Stimulated activated CD8-positive, alpha-beta memory T cell treated with anti-CD3 and anti-CD28 coated beads, Interleukin-12 subunit alpha, Interleukin-12 subunit beta, amount 100 ng/mL, for 24 hours (primary cell): ENCODE data around the gene ADGRA1.
"Not testable (repeated sequence)": the region's sequence is repeated elsewhere in the genome, so short reads cannot be mapped to it uniquely, and the experiment has no call there.

Source experiments
- DNase-seq: peaks from one replicate; pipeline ENCODE4 v3.0.0-alpha.2; 2020; ENCODE audit errors: extremely low read depth

ADGRA1 gene, protein sequence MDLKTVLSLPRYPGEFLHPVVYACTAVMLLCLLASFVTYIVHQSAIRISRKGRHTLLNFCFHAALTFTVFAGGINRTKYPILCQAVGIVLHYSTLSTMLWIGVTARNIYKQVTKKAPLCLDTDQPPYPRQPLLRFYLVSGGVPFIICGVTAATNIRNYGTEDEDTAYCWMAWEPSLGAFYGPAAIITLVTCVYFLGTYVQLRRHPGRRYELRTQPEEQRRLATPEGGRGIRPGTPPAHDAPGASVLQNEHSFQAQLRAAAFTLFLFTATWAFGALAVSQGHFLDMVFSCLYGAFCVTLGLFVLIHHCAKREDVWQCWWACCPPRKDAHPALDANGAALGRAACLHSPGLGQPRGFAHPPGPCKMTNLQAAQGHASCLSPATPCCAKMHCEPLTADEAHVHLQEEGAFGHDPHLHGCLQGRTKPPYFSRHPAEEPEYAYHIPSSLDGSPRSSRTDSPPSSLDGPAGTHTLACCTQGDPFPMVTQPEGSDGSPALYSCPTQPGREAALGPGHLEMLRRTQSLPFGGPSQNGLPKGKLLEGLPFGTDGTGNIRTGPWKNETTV

DNA sequence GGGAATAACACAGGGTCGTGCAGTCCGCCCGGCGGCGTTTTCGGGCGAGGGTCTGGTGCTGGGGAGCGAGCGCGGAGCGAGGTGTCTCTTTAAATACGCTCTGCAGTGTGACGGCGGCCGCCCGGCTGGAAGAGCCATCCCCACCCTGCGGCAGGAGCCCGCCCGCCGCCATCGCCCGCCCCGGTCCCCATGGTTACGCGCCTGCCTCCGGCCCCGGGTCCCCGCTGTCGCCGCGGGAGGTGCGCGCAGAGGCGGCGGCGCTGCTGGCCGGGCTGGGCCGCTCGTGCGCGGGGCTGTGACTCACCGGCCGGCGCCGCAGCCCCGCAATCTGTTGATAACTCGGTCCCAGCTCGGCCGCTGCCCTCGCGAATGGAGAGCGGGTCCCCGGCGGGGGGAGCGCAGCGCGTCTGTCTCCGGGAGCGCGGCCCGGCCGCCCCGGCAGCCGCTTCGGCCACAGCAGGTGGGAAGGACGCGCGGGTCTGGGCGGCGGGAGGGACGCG lies at the start of gene ADGRA1:
Gene ADGRA1, plus strand, starts transcription at position 246 of the 500 bp plus-strand sequence. CDS start 986 bp downstream, outside the sequence.
- DNase-seq = no peak

DNA sequence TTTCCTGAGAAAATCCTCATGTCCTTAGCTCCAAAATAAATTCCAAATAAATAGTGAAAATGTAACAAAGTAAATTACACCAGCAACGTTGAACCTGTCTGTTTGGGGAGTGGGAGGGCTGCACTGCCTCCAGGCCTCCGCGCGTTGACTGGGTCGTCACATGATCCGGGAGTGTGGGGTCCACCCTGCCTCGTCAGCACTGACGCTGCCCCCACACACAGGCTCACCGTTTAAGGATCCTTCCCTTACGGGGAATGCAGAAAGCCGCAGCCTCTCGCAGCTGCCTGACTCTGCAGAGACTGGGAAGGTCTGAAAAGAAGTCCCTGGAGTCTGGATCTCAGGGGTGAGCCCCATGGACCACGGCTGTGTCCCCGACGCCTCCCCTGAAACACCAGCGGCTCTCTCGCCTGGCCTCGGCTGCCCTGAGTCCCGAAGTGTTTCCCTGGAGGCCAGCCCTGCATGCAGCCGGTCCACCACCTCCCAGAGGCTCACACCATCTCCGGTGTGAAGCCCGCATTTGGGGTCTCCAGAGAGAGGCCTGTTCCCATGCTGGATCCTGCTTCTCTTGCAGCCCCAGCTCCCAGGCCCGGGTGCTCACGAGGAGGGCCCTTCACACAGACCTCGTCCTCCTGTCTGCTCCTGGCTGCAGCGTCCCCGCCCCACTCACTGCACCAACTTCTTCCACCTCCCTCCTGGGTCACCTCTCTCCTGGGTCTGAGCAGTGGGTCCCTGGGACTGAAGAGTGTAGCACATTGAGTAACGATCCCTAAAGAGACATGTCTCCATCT lies 49.5 kb upstream of the ADGRA1 start:
- DNase-seq = no peak

DNA sequence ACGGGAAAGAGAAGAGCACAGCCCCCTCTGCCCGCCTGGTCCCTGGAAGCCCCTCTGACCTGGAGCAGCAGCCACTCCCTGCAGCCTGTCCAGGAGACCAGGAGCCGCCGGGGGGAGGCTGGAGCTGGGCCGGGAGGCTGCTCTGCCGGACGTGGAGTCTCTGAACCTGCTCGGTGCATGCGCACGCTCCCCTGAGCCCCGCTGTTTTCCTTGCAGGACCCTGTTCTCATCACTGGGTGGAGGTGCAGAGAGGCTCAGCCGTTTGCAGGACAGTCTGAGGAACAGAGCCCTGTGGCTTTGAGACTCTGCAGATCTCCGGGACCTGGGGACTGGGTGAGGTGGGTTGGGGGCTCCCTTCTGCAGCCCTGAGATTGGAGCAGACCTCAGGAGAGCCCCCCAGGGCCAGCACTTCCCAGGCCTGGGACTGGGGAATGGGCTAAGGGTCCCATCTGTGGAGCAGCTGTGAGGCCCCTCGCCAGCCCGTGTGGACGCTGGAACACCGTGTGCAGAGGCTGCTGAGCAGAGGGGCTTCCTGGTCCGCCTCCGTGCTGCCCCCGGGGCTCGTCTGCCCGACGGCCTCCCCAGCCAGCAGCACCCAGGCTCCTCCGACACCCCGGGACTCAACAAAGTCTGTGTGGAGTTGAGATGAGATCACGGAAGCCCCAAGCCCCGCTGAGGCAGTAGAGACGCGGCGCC lies 48.5 kb upstream of the ADGRA1 start:
- no peak for DNase-seq

DNA sequence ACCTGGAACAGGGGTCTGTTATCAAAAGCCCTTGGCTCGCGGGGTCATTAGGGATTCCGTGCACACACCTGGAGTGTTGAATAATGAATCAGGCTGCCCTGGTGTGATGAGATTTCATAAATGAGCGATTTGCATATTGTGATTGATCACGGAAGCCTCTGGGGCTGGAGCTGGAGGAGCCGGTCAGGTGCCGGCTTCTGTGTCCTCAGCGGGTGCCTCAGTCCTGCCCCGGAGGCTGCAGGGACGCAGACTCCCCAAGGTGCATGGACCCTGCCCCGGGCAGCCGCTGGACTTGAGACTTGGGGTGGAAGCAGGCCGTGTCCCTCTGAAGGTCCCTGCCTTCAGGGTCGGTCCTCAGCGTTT lies 47.9 kb upstream of the ADGRA1 start:
- DNase-seq = no peak

DNA sequence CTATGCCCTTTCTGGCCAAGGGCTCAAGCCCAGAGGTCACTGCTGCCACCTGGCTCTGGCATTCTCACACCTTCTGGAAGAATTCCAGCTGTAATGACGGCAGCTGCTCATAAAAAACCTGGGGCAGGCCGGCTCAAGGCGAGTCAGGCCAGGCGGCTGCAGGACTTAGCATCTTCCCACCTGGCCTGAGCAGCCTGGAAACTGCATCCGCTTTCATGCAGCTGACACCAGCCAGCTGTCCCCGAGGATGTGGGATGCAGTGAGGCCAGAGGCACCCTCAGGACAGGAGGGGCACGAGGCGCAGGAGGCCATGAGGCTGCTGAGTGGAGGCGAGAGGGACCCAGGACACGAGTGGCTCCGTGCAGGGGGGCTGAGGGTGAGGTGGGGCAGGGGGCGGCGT lies 47.5 kb upstream of the ADGRA1 start:
- no peak for DNase-seq

DNA sequence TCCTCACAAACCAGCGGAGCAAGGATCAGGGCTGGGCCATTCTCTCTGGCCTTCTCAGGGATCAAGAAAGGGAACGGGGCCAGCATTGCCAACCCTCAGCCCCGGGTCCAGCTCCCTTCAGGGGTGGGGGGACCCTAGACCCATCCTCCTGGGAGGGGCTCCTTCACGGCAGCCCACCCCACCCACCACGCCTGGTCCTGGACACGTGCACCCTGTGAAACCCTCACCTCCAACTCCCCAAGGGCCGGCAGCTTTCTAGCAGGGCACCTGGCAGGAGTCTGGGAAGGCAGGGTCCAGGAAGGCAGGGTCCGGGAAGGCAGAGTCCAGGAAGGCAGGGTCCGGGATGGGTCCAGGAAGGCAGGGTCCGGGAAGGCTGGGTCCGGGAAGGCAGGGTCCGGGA lies 46.6 kb upstream of the ADGRA1 start:
- no peak for DNase-seq

DNA sequence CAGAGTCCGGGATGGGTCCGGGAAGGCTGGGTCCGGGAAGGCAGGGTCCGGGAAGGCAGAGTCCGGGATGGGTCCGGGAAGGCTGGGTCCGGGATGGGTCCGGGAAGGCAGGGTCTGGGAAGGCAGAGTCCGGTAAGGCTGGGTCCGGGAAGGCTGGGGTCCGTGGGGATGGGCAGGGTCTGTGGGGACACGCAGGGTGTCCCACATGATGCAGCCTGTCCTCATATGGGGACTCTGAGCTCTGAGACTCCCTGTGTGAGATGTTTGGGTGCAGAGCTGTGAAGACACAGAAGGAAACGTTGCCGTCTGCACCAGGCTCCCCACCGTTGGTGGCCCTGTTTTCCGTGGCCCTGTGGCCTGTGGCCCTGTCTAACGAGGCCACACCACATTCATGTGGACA lies 45.7 kb upstream of the ADGRA1 start:
- no peak for DNase-seq

DNA sequence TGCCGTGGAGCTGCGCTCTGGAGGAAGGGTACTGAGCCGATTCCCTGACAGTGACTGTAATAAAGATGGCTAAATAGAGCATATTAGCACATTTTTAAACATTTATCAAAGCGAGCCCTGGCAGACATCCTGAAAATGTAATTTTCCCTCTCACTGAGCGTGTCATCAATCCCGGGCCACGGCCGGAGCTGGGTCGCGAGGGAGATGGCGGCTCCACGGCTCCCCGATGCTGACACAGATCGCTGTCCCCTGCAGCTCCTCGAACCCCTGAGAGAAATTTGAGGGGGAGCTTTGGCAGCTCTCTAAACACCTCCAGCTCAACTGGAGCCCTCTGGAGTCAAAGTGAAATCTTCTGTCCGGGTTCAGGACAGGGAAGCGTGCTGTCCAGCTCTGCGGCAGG lies 44.9 kb upstream of the ADGRA1 start:
- no peak for DNase-seq

GRCh38 chr10:133043541-133044225 lies 44.0 kb upstream of the ADGRA1 start:
- DNase-seq = no peak

DNA sequence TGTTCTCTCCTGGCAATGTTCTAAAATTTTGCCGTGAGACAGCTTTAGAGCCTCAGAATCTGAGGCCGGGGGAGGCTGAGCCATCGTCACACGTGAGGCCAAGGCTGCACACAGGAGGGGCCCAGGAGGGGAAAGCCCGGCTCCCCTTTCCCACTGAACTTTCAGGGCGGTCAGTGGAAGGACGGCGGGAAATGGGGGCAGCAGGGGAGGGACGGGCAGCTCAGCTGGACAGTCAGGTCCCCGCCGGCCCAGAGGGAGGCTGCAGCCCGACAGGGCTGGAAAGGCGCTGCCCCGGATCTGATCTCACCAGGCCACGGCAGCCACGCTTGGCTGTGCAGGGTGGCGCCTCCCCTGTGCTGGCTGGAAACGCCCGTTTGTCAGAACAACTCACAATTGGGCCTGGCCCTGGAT lies 43.3 kb upstream of the ADGRA1 start:
- no peak for DNase-seq

- DNase-seq = no peak
Measured at GRCh38 chr10:133045556-133046389, 42.0 kb upstream of the ADGRA1 start.

- no peak for DNase-seq
Measured at GRCh38 chr10:133046390-133046765, 41.3 kb upstream of the ADGRA1 start.

DNA sequence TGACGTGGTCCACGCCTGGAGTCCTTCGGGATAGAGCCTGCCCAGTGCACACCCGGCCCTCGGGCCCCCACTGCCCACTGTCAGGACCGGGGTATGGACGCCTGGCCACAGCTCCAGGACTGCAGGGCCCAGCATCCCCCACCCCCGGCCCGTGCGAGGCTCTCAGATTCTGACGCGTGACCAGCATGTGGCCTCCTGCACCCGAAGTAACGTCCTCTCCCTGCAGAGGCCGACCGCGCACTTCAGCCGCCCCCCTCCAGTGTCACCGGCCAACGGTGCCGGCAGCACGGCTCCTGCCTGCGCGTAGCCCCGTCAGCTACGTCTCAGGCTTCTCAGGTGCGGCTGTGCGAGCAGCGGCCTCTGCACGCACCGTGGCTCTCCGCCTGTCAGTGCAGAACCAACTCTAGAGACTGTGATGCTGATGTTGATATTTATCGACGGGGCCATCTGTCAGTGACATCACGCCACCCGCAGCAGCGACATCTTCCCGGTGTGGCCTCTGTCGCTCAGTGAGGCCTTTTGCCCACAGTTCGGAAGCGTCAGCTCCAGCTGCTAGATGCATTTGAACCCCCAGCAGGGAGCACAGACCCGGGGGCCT lies 40.1 kb upstream of the ADGRA1 start:
- DNase-seq = no peak

GRCh38 chr10:133048266-133048665 lies 39.5 kb upstream of the ADGRA1 start:
- no peak for DNase-seq

DNA sequence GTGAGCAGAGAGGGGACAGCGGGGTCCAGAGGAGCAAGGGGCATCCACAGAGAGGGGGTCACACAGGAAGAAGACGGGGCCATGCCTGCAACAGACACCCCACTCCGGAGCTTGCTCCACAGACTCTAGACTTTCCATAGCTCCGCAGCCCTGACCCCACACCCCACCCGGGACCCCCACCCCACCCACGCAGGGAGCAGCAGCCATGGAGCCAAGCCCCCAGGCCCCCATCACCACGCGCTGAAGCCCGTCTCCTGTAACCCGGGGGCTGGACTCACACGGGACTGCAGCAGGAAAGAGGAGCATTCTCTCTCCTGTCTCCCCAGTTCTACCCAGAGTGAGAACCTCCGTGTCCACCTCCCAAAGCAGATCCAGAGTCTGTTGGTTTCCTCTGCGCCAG lies 38.8 kb upstream of the ADGRA1 start:
- DNase-seq = no peak

DNA sequence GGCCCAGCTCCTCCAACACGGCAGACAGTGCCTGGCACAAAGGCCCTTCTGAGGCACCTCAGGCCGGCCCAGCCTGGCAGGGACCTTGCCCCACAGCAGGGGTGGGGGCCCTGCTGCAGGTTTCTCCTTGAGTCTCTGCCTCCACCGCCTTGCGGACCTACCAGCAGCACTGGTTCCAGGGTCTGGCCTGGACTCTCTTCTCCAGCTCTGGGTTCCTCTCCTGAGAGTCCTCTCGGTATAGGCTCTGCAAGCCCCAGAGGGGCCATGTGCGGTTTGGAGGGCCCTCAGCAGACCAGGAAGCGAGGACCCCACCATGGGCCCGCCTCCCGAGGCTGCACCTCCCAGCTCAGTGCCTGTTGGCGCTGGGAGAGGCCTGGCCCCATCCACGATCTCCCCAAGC lies 38.1 kb upstream of the ADGRA1 start:
- DNase-seq = no peak

- DNase-seq = no peak
Measured at GRCh38 chr10:133050371-133050770, 37.4 kb upstream of the ADGRA1 start.

DNA sequence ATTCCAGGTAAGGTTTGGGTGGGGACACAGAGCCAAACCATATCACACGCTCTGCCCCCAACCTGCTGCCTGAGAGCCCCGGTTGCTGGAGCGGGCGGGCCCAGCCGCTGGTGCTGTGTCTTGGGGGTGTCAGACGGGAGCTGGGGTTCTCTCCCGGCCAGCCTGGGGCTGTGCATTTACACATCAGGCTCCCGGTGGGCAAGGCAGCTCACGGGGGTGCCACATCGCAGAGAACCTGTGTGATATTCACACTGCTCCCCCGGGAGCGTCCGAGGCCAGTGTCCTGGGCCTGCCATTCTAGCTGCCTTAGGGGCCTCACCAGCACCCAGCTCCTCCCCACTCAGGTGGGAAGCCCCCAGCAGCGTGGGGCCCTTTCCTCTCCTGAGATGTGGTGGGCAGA lies 35.6 kb upstream of the ADGRA1 start:
- no peak for DNase-seq

GRCh38 chr10:133053527-133054133 lies 34.1 kb upstream of the ADGRA1 start:
- DNase-seq = not testable (repeated sequence)

DNA sequence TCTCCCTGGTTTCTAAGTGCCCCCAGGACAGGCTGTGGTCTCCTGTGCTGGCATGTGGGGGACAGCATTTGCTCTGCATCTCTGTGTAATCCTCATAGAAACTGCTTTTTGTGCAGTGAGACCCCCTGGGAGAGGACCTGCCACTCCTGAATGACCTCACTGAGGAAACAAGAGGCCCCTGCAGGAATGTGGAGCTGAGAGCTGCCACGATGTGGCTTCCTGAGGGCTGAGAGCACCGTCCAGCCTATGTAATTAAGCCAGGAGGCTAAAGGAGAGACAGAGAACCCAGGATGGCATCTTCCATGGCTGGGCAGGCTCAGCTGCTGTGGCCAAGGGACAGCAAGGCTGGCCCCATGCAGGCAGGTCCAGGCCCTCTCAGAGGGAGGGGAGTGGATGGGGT lies 32.3 kb upstream of the ADGRA1 start:
- no peak for DNase-seq
